ENCODE results near the gene KCNIP1. TPM values are rescaled to one million over a fixed set of nuclear protein-coding genes. Genes with fewer than 3 reads are reported as not detected.

The KCNIP1 gene
- total and polyA plus RNA-seq, 2 of the 13 experiments (the other 11 are each of a cell fraction or from before 2014, with no cell fraction given): not detected

GRCh38 chr5:170573660-170574059 is 69.8 kb downstream of the KCNIP1 start:
- H3K79me2 ChIP-seq (ENCODE audit: insufficient read depth, low read length): no peaks in the 10 kb centered on the region
- ChIA-PET CTCF (ENCODE audit: low intra/inter-chr PET ratio, low total read pairs) (no interaction called here), POLR2A (no interaction called here)
- no peaks in the 10 kb centered on the region for H3K4me1 ChIP-seq (ENCODE audit: insufficient read depth, low read length)
- H3K4me2 ChIP-seq (ENCODE audit: low read depth, low read length): no peak overlapping the region
- H3K27me3 ChIP-seq (ENCODE audit: control insufficient read depth in 1 of 2, insufficient read depth in 2 of 2, low read length in 2 of 2): peaks cover 2 to 30% of the 10 kb centered on the region in 2 experiments; a peak in 3 of 5 replicates
- WGBS (ENCODE audit: low lambda C conversion rate): 5% methylated on average over 1 of the region's 1 CpG
- DNase-seq (ENCODE audit: low spot score): no peak
- no peak overlapping the region for H3K9ac ChIP-seq (ENCODE audit: insufficient read depth, low read depth, low read length)
- H3K9me3 ChIP-seq (ENCODE audit: low read length): peaks cover 9% of the 10 kb centered on the region; the same call in 1 of the 2 replicates
- no peaks in the 10 kb centered on the region for H4K20me1 ChIP-seq (ENCODE audit: insufficient read depth, low read length)
- intact Hi-C loops (cut with micrococcal nuclease; ENCODE audit: unreplicated experiment): no loop called here
- ATAC-seq: no peak
- no peaks in the 10 kb centered on the region for H3K36me3 ChIP-seq (replicated peaks in 1 of 2; ENCODE audit: control insufficient read depth in 1 of 2, insufficient read depth in 2 of 2, low read length in 2 of 2)
- BruUV-seq (replicated peaks): no TSS peak
- no peak overlapping the region for H3K4me3 ChIP-seq (replicated peaks in 1 of 3; ENCODE audit: insufficient read depth in 1 of 3, low read depth in 2 of 3, low read length in 3 of 3)
- FAIRE-seq: no peak
- H2AFZ ChIP-seq (ENCODE audit: low read length): no peak overlapping the region
- no peak overlapping the region for H3K27ac ChIP-seq (ENCODE audit: extremely low read length, insufficient read depth, low read length)
- in situ Hi-C loops (cut with HindIII; ENCODE audit: extremely low pct_ligation_motif_present, low pct_unique_long_range_greater_than_20kb): no loop called here
- TF ChIP-seq ZNF282 (IDR thresholded peaks at IDR 0.05; ENCODE audit: partially characterized antibody) (no peak), EHMT2 (IDR thresholded peaks at IDR 0.05; ENCODE audit: borderline replicate concordance, low read depth, low read length) (no peak), NFIB (CRISPR knock-in tag; IDR thresholded peaks at IDR 0.05; ENCODE audit: borderline replicate concordance) (no peak), PLRG1 (conservative IDR thresholded peaks at IDR 0.05) (no peak), ZNF138 (CRISPR knock-in tag; IDR thresholded peaks at IDR 0.05; ENCODE audit: low read depth) (no peak), ZSCAN9 (CRISPR knock-in tag; IDR thresholded peaks at IDR 0.05; ENCODE audit: borderline replicate concordance) (no peak), ZBTB46 (CRISPR knock-in tag; IDR thresholded peaks at IDR 0.05; ENCODE audit: borderline replicate concordance) (no peak), SRSF4 (IDR thresholded peaks at IDR 0.05; ENCODE audit: low read depth, low read length, poor library complexity, severe bottlenecking) (no peak), SP2 (CRISPR knock-in tag; IDR thresholded peaks at IDR 0.05) (no peak), ZBTB33 (CRISPR knock-in tag; IDR thresholded peaks at IDR 0.05) (no peak), ZNF609 (CRISPR knock-in tag; IDR thresholded peaks at IDR 0.05; ENCODE audit: borderline replicate concordance) (no peak), SNAI1 (CRISPR knock-in tag; IDR thresholded peaks at IDR 0.05; ENCODE audit: borderline replicate concordance) (no peak), TEF (CRISPR knock-in tag; IDR thresholded peaks at IDR 0.05) (no peak), THAP7 (CRISPR knock-in tag; IDR thresholded peaks at IDR 0.05) (no peak)

Measured in HepG2 (cell line).